HL-60 (cell line): ENCODE results near the gene EVA1A.

Experiments
- CTCF ChIP-seq: IDR thresholded peaks from one replicate; pipeline ENCODE4 v1.5.1; 2011; ENCODE audit warnings: low read length, control low read depth, inconsistent platforms; ENCODE audit not compliant: insufficient read depth
- GABPA ChIP-seq: IDR thresholded peaks from 2 replicates; pipeline ENCODE4 v1.6.1; 2012; ENCODE audit warnings: low read depth
- POLR2AphosphoS5 ChIP-seq: IDR thresholded peaks from 2 replicates; pipeline ENCODE4 v1.6.1; 2012; ENCODE audit warnings: low read depth

- TF ChIP-seq CTCF (no peak), GABPA (no peak), POLR2AphosphoS5 (no peak)
Observed at GRCh38 chr2:75474115-75474514, 86.6 kb downstream of the EVA1A start.
